ENCODE results near the gene SERPINB10. TPM values are rescaled to one million over a fixed set of nuclear protein-coding genes. Genes with fewer than 3 reads are reported as not detected.
A peak's percentile ranks its signal among the peaks of the same experiment; 100 is the strongest.

SERPINB10 gene
- total RNA-seq, 1 donor from 2014 or later: 0.41 TPM

- FAIRE-seq (no peak), DNase-seq (ENCODE audit: low spot score in 2 of 2) (peak in 1 of 2 donors; percentile 44)
These were observed 71.7 kb downstream of the SERPINB10 start for GRCh38 chr18:63979409-63979920.

- FAIRE-seq (no peak), DNase-seq (ENCODE audit: low spot score in 2 of 2) (no peak)
These were observed 72.3 kb downstream of the SERPINB10 start for GRCh38 chr18:63980027-63980426.

- FAIRE-seq: no peak
- no peak for DNase-seq (ENCODE audit: low spot score in 2 of 2)
These were observed 73.2 kb downstream of the SERPINB10 start for GRCh38 chr18:63980896-63981460.

- DNase-seq (ENCODE audit: low spot score in 2 of 2) (no peak), FAIRE-seq (no peak)
These were observed 74.0 kb downstream of the SERPINB10 start for GRCh38 chr18:63981719-63982118.

GRCh38 chr18:63982361-63982760 is 74.6 kb downstream of the SERPINB10 start:
- no peak for DNase-seq (ENCODE audit: low spot score in 2 of 2)
- FAIRE-seq: no peak

Other genes with a start within 250 kb of the SERPINB10 start
- not detected for gene SERPINB3, start 246.1 kb upstream of the SERPINB10 start, total RNA-seq
- not detected for gene SERPINB11, start 205.0 kb upstream of the SERPINB10 start, total RNA-seq
- gene SERPINB7, start 132.5 kb upstream of the SERPINB10 start, total RNA-seq: not detected
- gene SERPINB2, start 20.3 kb upstream of the SERPINB10 start, total RNA-seq: not detected
- not detected for gene HMSD, start 41.3 kb downstream of the SERPINB10 start, total RNA-seq
- gene SERPINB8, start 62.1 kb downstream of the SERPINB10 start, total RNA-seq: 1.6 TPM
- gene LINC00305, start 241.1 kb downstream of the SERPINB10 start, total RNA-seq: not detected

Data from frontal cortex (tissue), 4 donors.